ENCODE results near the gene FBXW4. TPM values are rescaled to one million over a fixed set of nuclear protein-coding genes. Genes with fewer than 3 reads are reported as not detected.

FBXW4 gene
- total and polyA plus RNA-seq, 10 of the 15 experiments (the other 5 are each of a cell fraction or from before 2014, with no cell fraction given): 5.7 to 42.0 (median 27.5) TPM

DNA sequence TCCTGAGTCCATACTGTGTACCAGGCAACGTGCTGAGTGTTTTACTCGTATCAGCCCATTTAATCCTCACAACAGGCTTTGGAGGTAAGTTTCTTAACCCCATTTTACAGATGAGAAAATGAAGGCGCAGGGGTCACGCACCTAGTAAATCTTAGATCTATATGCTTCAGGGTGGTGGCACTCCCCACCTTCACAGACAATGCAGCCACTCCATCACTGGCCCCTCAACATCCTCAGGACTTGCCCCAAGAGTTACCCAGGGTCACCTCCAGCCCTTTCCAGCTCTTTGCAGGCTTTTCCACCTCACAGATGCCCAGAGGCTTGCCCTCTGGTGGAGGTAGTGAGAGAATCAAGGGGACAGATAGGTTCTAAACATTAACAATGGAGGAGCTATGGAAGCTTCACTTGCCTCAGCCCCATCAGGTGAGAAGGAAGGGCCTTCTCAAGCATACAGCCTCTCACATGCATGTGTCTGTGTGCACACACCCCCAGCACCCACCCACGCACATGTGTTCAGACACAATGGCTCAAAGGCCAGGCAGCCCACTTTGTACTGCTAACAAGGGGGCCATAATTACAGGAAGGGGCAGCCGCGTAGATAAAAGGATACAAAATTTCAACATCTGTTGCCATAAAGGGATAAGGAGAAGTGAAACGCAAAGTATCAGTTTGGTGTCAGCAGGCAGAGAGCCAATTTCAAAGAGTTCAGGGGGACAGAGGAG, 77.7 kb downstream of the FBXW4 start (continued):
- TF ChIP-seq NKRF (conservative IDR thresholded peaks at IDR 0.05) (no peak), FOXK2 (IDR thresholded peaks at IDR 0.05) (no peak), TAF1 (IDR thresholded peaks at IDR 0.05; ENCODE audit: borderline replicate concordance, low read depth, low read length) (0 out of 2 replicates have a peak, but pooled peaks have one; percentile 40), SMARCA5 (IDR thresholded peaks at IDR 0.05) (peak; percentile 81), DPF2 (IDR thresholded peaks at IDR 0.05) (peak; percentile 26; the same call in 1 of the 2 replicates), ZBED1 (IDR thresholded peaks at IDR 0.05; ENCODE audit: borderline replicate concordance) (peak; percentile 53; the same call in 1 of the 2 replicates), RUNX3 (IDR thresholded peaks at IDR 0.05; ENCODE audit: low read length) (no peak; the same call in 1 of the 2 replicates), SPI1 (IDR thresholded peaks at IDR 0.05; ENCODE audit: borderline replicate concordance, insufficient read depth, low read depth, low read length) (peak; percentile 90), ZNF217 (IDR thresholded peaks at IDR 0.05) (no peak), ZSCAN29 (IDR thresholded peaks at IDR 0.05) (no peak), SMAD1 (IDR thresholded peaks at IDR 0.05; ENCODE audit: low read depth, partially characterized antibody) (peak; percentile 70), EGR1 (IDR thresholded peaks at IDR 0.05; ENCODE audit: borderline replicate concordance in 1 of 2, low read depth in 2 of 2, low read length in 2 of 2) (peak; percentile 60 to 99), CHD1 (IDR thresholded peaks at IDR 0.05; ENCODE audit: low read depth, low read length) (no peak), NFIC (IDR thresholded peaks at IDR 0.05; ENCODE audit: low read depth, low read length) (no peak), CREM (IDR thresholded peaks at IDR 0.05; ENCODE audit: low read depth) (0 out of 2 replicates have a peak, but pooled peaks have one; percentile 42), SIN3A (IDR thresholded peaks at IDR 0.05; ENCODE audit: low read depth, low read length) (peak; percentile 86), LARP7 (IDR thresholded peaks at IDR 0.05) (no peak), CEBPB (IDR thresholded peaks at IDR 0.05; ENCODE audit: borderline replicate concordance in 1 of 2, low read depth in 2 of 2, low read length in 2 of 2) (no peak), EZH2 (IDR thresholded peaks at IDR 0.05; ENCODE audit: borderline replicate concordance, control insufficient read depth, low read depth, low read length) (no peak), CHD2 (IDR thresholded peaks at IDR 0.05; ENCODE audit: borderline replicate concordance, low read depth, low read length) (peak; percentile 58; the same call in 1 of the 2 replicates), CREB1 (IDR thresholded peaks at IDR 0.05; ENCODE audit: low read depth) (peak; percentile 9; the same call in 1 of the 2 replicates), MTA3 (IDR thresholded peaks at IDR 0.05; ENCODE audit: borderline replicate concordance, low read length) (no peak), KDM1A (IDR thresholded peaks at IDR 0.05; ENCODE audit: borderline replicate concordance) (no peak), TARDBP (IDR thresholded peaks at IDR 0.05; ENCODE audit: borderline replicate concordance) (no peak)
- TF ChIP-seq, protein P1, sequence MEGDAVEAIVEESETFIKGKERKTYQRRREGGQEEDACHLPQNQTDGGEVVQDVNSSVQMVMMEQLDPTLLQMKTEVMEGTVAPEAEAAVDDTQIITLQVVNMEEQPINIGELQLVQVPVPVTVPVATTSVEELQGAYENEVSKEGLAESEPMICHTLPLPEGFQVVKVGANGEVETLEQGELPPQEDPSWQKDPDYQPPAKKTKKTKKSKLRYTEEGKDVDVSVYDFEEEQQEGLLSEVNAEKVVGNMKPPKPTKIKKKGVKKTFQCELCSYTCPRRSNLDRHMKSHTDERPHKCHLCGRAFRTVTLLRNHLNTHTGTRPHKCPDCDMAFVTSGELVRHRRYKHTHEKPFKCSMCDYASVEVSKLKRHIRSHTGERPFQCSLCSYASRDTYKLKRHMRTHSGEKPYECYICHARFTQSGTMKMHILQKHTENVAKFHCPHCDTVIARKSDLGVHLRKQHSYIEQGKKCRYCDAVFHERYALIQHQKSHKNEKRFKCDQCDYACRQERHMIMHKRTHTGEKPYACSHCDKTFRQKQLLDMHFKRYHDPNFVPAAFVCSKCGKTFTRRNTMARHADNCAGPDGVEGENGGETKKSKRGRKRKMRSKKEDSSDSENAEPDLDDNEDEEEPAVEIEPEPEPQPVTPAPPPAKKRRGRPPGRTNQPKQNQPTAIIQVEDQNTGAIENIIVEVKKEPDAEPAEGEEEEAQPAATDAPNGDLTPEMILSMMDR (IDR thresholded peaks at IDR 0.05 in 2 of 3, conservative IDR thresholded peaks at IDR 0.05 in 1 of 3; ENCODE audit: control insufficient read depth in 2 of 3, extremely low read depth in 1 of 3, insufficient read depth in 1 of 3, low read depth in 3 of 3, low read length in 3 of 3): peak; percentile 0 to 22 (median 16); a peak in 1 of 6 replicates
- TF ChIP-seq, protein P2, sequence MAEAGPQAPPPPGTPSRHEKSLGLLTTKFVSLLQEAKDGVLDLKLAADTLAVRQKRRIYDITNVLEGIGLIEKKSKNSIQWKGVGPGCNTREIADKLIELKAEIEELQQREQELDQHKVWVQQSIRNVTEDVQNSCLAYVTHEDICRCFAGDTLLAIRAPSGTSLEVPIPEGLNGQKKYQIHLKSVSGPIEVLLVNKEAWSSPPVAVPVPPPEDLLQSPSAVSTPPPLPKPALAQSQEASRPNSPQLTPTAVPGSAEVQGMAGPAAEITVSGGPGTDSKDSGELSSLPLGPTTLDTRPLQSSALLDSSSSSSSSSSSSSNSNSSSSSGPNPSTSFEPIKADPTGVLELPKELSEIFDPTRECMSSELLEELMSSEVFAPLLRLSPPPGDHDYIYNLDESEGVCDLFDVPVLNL (IDR thresholded peaks at IDR 0.05; ENCODE audit: low read depth, low read length): 0 out of 2 replicates have a peak, but pooled peaks have one; percentile 25

All from GM12878 (cell line).